Nephron (organoid): ENCODE data around the gene SDS.

Source experiments
- H3K27ac Mint-ChIP-seq, 3 experiments: 2 replicates each; pipeline ENCODE4 v1.8.0; 2020; ENCODE audit warnings: mixed read lengths in 3 of 3, mild to moderate bottlenecking in 2 of 3, moderate library complexity in 1 of 3
- H3K27me3 Mint-ChIP-seq: 2 replicates; pipeline ENCODE4 v1.8.0; 2021; ENCODE audit warnings: low read depth, mild to moderate bottlenecking, moderate library complexity, mixed read lengths
- H3K36me3 Mint-ChIP-seq: 2 replicates; pipeline ENCODE4 v1.8.0; 2020; ENCODE audit warnings: low read depth, mixed read lengths
- H3K4me1 Mint-ChIP-seq: 2 replicates; pipeline ENCODE4 v1.8.0; 2020; ENCODE audit warnings: mixed read lengths
- H3K4me3 Mint-ChIP-seq, 3 experiments: 2 replicates each; pipeline ENCODE4 v1.8.0; 2020; ENCODE audit warnings: mild to moderate bottlenecking in 3 of 3, mixed read lengths in 3 of 3, moderate library complexity in 2 of 3
- H3K9me3 Mint-ChIP-seq: 2 replicates; pipeline ENCODE4 v1.8.0; 2020; ENCODE audit warnings: mixed read lengths
- CTCF ChIP-seq, 3 experiments: fragments of 200-600 bp; sonication (generic); IDR thresholded peaks; one replicate each; pipeline ENCODE4 v1.5.0; 2021; ENCODE audit warnings: antibody characterized with exemption in 3 of 3; ENCODE audit not compliant: unreplicated experiment in 3 of 3

SDS gene

GRCh38 chr12:113448873-113449272, 45.2 kb upstream of the SDS start:
- Mint-ChIP-seq H3K4me1 (no peaks in the 10 kb centered on the region), H3K36me3 (no peaks in the 10 kb centered on the region), H3K9me3 (peaks cover 4% of the 10 kb centered on the region), H3K27me3 (peaks cover 64% of the 10 kb centered on the region), H3K4me3 (no peak overlapping the region), H3K27ac (no peak overlapping the region)
- TF ChIP-seq CTCF (IDR thresholded peaks at IDR 0.05; ENCODE audit: unreplicated experiment in 3 of 3) = no peak

- no peaks in the 10 kb centered on the region for H3K4me1 Mint-ChIP-seq
- no peak overlapping the region for H3K27ac Mint-ChIP-seq
- peaks cover 4% of the 10 kb centered on the region for H3K9me3 Mint-ChIP-seq
- peaks cover 59% of the 10 kb centered on the region for H3K27me3 Mint-ChIP-seq
- no peak overlapping the region for H3K4me3 Mint-ChIP-seq
- no peaks in the 10 kb centered on the region for H3K36me3 Mint-ChIP-seq
- no peak for TF ChIP-seq CTCF (IDR thresholded peaks at IDR 0.05; ENCODE audit: unreplicated experiment in 3 of 3)
Measured at GRCh38 chr12:113445544-113446171, 42.0 kb upstream of the SDS start.

GRCh38 chr12:113443030-113443539, 39.4 kb upstream of the SDS start:
- Mint-ChIP-seq H3K9me3 (peaks cover 4% of the 10 kb centered on the region), H3K4me3 (no peak overlapping the region), H3K27me3 (peaks cover 49% of the 10 kb centered on the region), H3K27ac (no peak overlapping the region), H3K4me1 (no peaks in the 10 kb centered on the region), H3K36me3 (no peaks in the 10 kb centered on the region)
- no peak for TF ChIP-seq CTCF (IDR thresholded peaks at IDR 0.05; ENCODE audit: unreplicated experiment in 3 of 3)

- peaks cover 35% of the 10 kb centered on the region for H3K27me3 Mint-ChIP-seq
- no peak overlapping the region for H3K4me3 Mint-ChIP-seq
- H3K9me3 Mint-ChIP-seq = peaks cover 4% of the 10 kb centered on the region
- no peaks in the 10 kb centered on the region for H3K36me3 Mint-ChIP-seq
- H3K27ac Mint-ChIP-seq = no peak overlapping the region
- no peaks in the 10 kb centered on the region for H3K4me1 Mint-ChIP-seq
- no peak for TF ChIP-seq CTCF (IDR thresholded peaks at IDR 0.05; ENCODE audit: unreplicated experiment in 3 of 3)
Measured at GRCh38 chr12:113440947-113441782, 37.5 kb upstream of the SDS start.

- Mint-ChIP-seq H3K4me3 (no peak overlapping the region), H3K36me3 (no peaks in the 10 kb centered on the region), H3K9me3 (no peaks in the 10 kb centered on the region), H3K4me1 (no peaks in the 10 kb centered on the region), H3K27ac (no peak overlapping the region), H3K27me3 (peaks cover 27% of the 10 kb centered on the region)
- TF ChIP-seq CTCF (IDR thresholded peaks at IDR 0.05; ENCODE audit: unreplicated experiment in 3 of 3) = no peak
Measured at GRCh38 chr12:113440336-113440735, 36.6 kb upstream of the SDS start.
